Activated CD8-positive, alpha-beta memory T cell treated with anti-CD3 and anti-CD28 coated beads for 1 hour (primary cell): ENCODE results near the gene ANKRD22.
A peak's percentile ranks its signal among the peaks of the same experiment; 100 is the strongest.

Experiments used
- DNase-seq, 2 donors: peaks; one replicate each; pipeline ENCODE4 v3.0.0-alpha.2; 2020; ENCODE audit warnings: low read depth in 1 of 2; ENCODE audit errors: extremely low read depth in 1 of 2

Gene ANKRD22

GRCh38 chr10:88879534-88880281, 28.1 kb upstream of the ANKRD22 start, which contains the start of gene STAMBPL1:
Gene STAMBPL1 (plus strand): TSS chr10:88880245. CDS start chr10:88901709, 21,464 bp downstream.
- peak; percentile 25 to 59 for DNase-seq

GRCh38 chr10:88877298-88877697, 25.7 kb upstream of the ANKRD22 start:
- no peak for DNase-seq

DNA sequence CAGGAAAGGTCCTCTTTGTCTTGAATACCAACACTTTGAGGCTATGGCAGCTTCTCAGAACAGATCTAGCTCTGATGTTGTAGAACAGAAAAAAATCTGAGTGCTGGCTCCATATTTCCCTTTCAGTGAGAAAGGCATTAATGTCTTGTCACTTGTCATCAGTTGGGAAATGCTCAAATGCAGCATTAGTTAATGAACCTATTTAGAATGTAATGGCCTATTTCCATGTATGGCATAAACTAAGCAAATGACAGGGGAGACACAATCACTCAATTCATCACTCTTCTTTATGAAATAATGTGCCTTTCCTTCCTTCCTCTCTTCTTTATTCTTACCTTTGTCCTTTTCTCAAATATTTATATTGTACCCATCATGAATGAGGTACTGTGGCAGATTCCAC, 23.4 kb upstream of the ANKRD22 start:
- DNase-seq, result no peak

DNA sequence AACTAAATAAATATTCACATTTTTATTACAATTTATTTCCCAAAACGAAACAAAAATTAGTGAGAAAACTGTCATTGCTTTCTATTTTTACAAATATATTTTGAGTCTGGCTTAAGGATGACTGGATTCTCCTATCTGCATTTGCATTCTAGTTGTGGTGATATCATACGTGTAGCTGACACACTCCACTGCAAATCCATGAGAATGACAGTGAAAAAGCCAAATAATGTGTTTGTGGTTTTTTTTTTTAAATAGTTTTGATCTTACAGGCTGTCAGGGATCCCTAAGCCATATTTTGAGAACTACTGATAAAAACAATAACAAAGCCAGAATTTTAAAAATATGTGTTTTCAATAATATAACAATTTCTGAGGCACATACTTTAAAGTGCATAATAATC, 22.6 kb upstream of the ANKRD22 start:
- no peak for DNase-seq

GRCh38 chr10:88873757-88874156, 22.1 kb upstream of the ANKRD22 start:
- no peak for DNase-seq

DNA sequence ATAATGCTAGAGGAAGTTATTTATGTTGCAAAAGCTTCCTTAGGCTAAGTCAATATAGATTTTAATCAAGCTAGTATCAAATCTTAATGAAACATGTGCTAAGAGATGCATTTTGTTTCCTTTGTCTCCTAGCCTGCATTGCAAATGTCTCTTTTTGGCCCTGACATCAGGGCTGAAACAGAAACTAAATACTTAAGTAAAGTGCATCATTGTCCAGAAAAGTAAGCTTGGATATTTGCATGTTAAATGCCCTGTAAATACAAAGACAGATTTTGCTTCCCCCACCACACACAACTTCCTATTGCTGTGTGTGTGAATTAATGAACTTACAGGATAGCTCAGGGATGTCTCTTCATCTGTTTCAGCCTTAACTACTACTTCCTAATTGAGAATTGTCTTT, 18.4 kb upstream of the ANKRD22 start:
- no peak for DNase-seq

- no peak for DNase-seq
Measured at GRCh38 chr10:88866454-88866853, 14.8 kb upstream of the ANKRD22 start.

DNA sequence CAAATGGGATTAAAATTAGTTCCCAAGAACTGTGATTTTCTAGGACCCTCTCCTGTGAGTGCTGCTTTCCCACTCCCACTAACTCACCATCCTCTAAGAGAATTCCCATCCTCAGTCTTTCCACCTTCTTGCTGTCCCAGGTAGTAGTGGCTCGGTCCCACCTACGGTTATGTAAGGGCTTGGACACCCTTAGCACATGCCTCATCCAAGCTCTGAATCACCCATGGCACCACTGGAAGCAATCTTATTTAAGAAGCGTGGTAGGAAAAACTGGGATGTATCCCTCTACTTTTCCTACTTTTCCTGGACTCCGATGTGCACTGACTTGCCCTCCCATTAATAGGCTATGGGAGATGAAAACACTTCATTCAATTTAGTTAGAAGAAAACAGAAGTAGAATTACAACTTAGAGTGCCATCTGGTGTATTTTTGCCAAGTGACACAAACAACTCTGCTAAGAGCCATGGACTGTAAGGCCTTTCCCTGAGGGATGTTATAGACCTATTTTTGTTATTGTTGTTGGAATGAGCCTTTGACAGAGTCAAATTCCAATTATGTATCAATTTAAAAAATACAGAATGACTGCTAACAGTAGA, 13.7 kb upstream of the ANKRD22 start:
- no peak for DNase-seq

- no peak for DNase-seq
Measured at GRCh38 chr10:88861036-88861435, 9.4 kb upstream of the ANKRD22 start.

DNA sequence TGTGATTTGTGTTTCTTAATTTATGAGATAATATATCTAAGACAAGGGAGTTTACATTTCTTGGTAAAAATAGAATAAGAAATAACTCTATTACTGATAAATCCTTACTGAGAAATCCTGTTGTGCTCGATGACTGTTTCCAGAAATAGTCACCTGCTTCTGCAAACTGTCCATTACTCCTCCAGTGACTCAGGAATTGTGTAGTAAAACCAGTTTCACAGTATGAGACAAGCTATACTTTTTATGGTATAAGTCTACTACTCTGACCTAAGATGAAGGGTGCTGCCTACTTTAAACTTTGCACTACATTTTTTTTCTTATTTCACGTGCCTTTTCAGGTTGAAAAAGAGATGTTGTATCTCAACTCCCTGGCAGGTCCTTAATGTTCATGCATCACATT, 6.8 kb upstream of the ANKRD22 start:
- no peak for DNase-seq

DNA sequence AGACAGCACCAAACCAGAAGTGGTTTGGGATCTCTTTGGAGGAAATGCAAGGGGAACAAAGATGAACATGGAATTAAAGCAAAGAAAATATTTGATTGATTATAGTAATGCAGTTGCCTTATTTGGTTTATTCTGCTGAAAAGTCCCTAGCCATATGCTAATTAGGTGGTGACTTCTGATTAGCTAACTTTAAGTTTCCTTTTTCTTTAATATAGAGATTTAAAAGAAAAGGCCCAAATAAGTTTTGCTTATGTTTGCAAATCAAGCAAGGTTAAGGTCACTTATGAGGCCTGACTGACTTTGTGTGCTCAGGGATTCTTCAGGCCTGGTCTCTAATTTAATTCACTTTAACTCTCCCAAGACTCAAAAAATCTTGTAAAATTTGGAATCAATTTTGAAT, 6.2 kb upstream of the ANKRD22 start:
- DNase-seq, result no peak

DNA sequence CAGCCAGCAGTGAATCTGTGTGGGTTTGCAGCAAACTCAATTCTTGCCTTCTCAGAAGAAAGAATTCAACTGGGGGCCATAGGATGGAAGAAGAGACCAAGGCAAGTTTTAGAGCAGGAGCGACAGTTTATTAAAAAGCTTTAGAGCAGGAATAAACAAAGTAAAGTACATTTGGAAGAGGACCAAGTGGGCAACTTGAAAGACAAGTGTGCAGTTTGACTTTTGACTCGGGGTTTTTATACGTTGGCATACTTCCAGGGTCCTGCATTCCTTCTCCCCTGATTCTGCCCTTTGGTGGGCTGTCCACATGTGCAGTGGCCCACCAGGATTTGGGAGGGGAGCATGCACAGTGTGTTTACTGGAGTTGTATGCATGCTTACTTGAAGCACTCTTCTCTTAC, 3.0 kb upstream of the ANKRD22 start:
- no peak for DNase-seq

- DNase-seq, result no peak
Measured at GRCh38 chr10:88853155-88853881, 1.7 kb upstream of the ANKRD22 start.

DNA sequence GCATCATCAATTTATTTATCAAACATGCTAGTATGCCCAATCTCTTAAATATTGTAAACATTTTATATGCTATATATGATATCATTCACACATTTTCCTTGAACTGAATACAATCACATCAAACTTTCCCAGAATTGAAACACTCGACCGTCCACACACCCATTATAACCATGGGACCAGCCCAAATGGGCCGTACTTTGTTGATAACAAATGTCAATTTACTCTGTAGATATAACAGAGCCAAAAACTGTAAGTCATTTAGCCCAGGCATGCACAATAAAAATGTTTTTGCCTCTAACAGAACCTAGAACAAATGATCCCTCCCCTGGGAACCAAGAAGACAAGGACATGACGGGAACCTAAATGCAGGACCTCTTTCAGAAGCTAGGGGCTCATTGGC, 683 bp upstream of the ANKRD22 start:
- no peak for DNase-seq

- no peak for DNase-seq
Measured at GRCh38 chr10:88850712-88851111, 932 bp downstream of the ANKRD22 start.

GRCh38 chr10:88849234-88849633, 2.4 kb downstream of the ANKRD22 start:
- no peak for DNase-seq

GRCh38 chr10:88848499-88848898, 3.1 kb downstream of the ANKRD22 start:
- no peak for DNase-seq

DNA sequence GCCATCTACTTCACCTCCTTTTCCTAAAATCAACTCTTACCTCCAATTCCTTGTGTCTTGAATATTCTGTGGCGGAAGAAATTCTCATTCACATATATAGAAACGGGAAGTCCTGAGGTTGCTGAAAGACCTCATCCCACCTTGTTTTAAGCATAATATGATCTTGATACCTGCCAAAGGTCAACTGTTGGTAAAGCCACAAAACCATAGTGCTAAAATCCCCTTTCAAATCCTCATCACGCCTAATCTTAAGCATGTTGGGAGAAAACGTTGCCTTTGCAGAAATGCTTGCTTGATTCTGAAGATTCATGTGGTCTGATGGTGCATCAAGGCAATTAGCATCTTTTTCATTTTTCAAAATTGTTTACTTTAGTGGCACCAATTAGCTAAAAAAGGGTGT, 8.5 kb downstream of the ANKRD22 start:
- no peak for DNase-seq

DNA sequence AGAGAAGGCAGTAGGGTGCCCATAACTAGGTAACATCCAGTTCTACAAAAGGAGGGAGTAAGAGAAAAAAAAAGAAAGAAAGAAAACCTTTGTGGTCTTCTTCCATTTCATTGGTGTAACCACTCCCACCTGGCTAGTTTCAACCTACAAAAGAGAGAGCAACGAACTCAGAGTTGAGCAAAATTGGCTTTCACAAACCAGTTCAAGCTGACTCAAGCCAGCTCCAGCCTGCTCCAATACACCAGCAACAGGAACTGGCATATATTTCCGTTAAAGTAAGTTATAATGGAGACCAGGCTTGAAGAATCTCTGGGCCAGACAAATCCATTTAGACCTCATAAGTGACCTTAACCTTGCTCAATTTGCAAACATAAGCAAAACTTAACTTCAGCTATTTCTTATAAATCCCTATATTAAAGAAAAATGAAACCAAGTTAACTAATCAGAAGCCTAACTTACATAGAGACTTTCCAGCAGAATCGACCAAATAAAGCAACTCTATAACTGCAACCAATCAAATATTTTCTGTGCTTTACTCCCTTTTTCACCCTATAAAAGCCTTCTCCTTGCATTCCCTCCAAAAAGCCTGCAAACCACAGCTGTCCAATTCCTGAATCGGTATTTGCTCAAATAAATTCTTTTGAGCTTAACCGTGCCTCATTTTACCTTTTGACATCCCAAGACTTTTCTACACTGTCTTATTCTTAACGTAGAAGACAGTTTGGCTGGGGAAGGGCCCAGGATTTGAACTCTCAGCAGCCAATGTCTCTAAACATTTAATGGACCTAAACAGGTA, 10.1 kb downstream of the ANKRD22 start:
- no peak for DNase-seq

DNA sequence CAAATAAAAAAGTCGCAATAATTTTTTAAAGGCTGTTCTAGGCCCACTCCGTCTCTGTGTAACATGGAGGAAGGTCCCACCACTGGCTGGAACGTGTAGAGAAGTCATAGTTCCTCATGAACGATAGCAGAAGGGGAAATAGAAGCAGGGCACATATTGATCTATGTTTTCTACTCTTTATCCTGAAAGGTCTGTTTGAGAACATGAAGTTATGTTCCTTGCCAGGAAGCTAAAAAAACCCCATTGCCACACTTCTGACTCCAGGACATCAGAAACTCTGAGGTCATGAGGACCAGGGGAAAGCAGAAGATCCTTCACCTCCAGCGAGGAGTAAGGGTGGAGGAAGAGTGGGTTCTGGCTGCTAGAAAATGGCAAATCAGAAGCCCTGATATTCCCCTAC, 10.8 kb downstream of the ANKRD22 start:
- DNase-seq, result no peak

GRCh38 chr10:88840104-88840503, 11.5 kb downstream of the ANKRD22 start:
- no peak for DNase-seq
